Measurements from ENCODE around the gene CMTM1.

DNA sequence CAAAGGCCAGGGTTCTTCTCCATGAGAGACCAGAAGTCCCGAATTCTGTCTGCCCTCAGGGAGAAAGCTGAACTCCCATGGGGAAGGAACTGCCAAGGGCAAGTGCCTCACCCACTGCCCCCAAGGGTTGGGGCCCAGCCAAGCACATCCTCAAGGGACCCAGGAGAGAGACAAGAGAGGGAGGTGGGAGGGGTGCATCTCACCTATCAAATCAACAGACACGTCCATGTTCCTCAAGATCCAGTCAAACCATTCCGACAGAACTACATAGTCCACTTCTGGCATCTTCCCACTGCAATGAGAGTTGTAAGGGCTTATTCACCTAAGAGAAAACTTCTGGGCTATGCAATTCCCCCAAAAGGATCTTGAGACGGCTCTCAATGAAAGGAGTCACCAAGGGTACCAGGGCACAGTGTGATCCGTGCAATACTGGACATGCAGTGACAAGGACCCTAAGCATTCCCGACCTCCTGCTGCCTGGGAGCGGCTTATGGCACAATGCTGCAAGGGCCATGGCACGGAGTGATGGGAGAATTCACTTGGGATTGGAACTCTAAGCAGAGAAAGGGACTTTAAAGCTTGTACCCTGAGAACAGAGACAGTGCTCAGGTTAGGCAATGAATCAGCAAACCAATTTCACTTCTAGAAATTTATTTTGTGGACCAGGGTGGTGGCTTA, 48.5 kb upstream of the CMTM1 start:
- no peak for TF ChIP-seq CTCF (IDR thresholded peaks at IDR 0.05; ENCODE audit: poor library complexity, severe bottlenecking)
- TF ChIP-seq POLR2AphosphoS5 (IDR thresholded peaks at IDR 0.05): no peak
- no peak for TF ChIP-seq EP300 (conservative IDR thresholded peaks at IDR 0.05; ENCODE audit: poor library complexity, severe bottlenecking)
- no peak for TF ChIP-seq EZH2 (IDR thresholded peaks at IDR 0.05; ENCODE audit: borderline replicate concordance, insufficient read depth, low read length, poor library complexity, severe bottlenecking)
- no peak for TF ChIP-seq TAF1 (IDR thresholded peaks at IDR 0.05; ENCODE audit: low read depth)
- no peak for TF ChIP-seq RAD21 (conservative IDR thresholded peaks at IDR 0.05)
- TF ChIP-seq, protein P1, sequence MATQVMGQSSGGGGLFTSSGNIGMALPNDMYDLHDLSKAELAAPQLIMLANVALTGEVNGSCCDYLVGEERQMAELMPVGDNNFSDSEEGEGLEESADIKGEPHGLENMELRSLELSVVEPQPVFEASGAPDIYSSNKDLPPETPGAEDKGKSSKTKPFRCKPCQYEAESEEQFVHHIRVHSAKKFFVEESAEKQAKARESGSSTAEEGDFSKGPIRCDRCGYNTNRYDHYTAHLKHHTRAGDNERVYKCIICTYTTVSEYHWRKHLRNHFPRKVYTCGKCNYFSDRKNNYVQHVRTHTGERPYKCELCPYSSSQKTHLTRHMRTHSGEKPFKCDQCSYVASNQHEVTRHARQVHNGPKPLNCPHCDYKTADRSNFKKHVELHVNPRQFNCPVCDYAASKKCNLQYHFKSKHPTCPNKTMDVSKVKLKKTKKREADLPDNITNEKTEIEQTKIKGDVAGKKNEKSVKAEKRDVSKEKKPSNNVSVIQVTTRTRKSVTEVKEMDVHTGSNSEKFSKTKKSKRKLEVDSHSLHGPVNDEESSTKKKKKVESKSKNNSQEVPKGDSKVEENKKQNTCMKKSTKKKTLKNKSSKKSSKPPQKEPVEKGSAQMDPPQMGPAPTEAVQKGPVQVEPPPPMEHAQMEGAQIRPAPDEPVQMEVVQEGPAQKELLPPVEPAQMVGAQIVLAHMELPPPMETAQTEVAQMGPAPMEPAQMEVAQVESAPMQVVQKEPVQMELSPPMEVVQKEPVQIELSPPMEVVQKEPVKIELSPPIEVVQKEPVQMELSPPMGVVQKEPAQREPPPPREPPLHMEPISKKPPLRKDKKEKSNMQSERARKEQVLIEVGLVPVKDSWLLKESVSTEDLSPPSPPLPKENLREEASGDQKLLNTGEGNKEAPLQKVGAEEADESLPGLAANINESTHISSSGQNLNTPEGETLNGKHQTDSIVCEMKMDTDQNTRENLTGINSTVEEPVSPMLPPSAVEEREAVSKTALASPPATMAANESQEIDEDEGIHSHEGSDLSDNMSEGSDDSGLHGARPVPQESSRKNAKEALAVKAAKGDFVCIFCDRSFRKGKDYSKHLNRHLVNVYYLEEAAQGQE (IDR thresholded peaks at IDR 0.05; ENCODE audit: borderline replicate concordance): no peak
- no peak for TF ChIP-seq SMC3 (conservative IDR thresholded peaks at IDR 0.05; ENCODE audit: poor library complexity)
- no peak for TF ChIP-seq MXI1 (conservative IDR thresholded peaks at IDR 0.05; ENCODE audit: poor library complexity, severe bottlenecking)
